ENCODE data around the gene NSUN3.

Gene NSUN3

DNA sequence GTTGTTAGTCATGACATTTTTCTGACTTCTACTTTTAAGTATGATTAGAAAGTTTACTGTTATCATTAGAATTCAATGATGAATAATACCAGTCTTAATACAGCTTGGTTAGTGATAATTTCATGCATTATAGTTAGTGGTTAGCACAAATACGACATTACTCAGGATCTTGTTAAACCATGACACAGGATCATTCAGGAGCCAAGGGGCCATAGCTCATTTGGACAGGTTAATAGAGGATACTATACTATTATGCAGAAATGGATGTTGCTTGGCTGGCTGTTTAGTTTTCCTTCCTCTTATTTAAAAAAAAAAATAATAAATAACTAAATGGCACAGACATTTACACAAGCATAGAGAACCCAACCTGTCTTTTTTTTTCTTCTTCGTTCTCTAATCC is 55.5 kb downstream of the NSUN3 start:
- Histone ChIP-seq H3K4me1 (ENCODE audit: insufficient read depth, low read length) (no peaks in the 10 kb centered on the region), H3K4me3 (ENCODE audit: low read depth in 1 of 2, low read length in 2 of 2) (no peak overlapping the region), H3K36me3 (ENCODE audit: insufficient read depth, low read length) (peaks cover 5% of the 10 kb centered on the region), H4K20me1 (ENCODE audit: insufficient read depth, low read length) (no peaks in the 10 kb centered on the region), H3K4me2 (ENCODE audit: insufficient read depth, low read length) (no peak overlapping the region), H3K9ac (ENCODE audit: low read depth, low read length) (no peak overlapping the region), H3K79me2 (ENCODE audit: insufficient read depth, low read length) (no peaks in the 10 kb centered on the region; the same call in 1 of the 2 replicates), H3K27ac (ENCODE audit: low read length) (no peak overlapping the region), H2AFZ (ENCODE audit: low read depth, low read length) (no peak overlapping the region), H3K27me3 (ENCODE audit: insufficient read depth, low read length, poor library complexity) (no peaks in the 10 kb centered on the region), H3K9me3 (ENCODE audit: insufficient read depth, low read length, severe bottlenecking) (no peaks in the 10 kb centered on the region)
- ATAC-seq (ENCODE audit: insufficient read depth, low read depth) (no peak), DNase-seq (no peak)
- TF ChIP-seq CTCF (IDR thresholded peaks at IDR 0.05; ENCODE audit: borderline replicate concordance, extremely low read depth, low read length, poor library complexity, severe bottlenecking): no peak

GRCh38 chr3:94121161-94121560 is 58.3 kb downstream of the NSUN3 start:
- ATAC-seq (ENCODE audit: insufficient read depth, low read depth) (no peak), DNase-seq (no peak)
- TF ChIP-seq CTCF (IDR thresholded peaks at IDR 0.05; ENCODE audit: borderline replicate concordance, extremely low read depth, low read length, poor library complexity, severe bottlenecking) (no peak), EZH2 (IDR thresholded peaks at IDR 0.05; ENCODE audit: borderline replicate concordance, low read depth, low read length, severe bottlenecking) (no peak)
- Histone ChIP-seq H4K20me1 (ENCODE audit: insufficient read depth, low read length) (no peaks in the 10 kb centered on the region), H3K79me2 (ENCODE audit: insufficient read depth, low read length) (no peaks in the 10 kb centered on the region; the same call in 1 of the 2 replicates), H3K36me3 (ENCODE audit: insufficient read depth, low read length) (peaks cover 10% of the 10 kb centered on the region), H3K27ac (ENCODE audit: low read length) (no peak overlapping the region), H2AFZ (ENCODE audit: low read depth, low read length) (no peak overlapping the region), H3K9me3 (ENCODE audit: insufficient read depth, low read length, severe bottlenecking) (no peaks in the 10 kb centered on the region), H3K4me2 (ENCODE audit: insufficient read depth, low read length) (no peak overlapping the region), H3K4me1 (ENCODE audit: insufficient read depth, low read length) (no peaks in the 10 kb centered on the region), H3K4me3 (ENCODE audit: low read depth in 1 of 2, low read length in 2 of 2) (no peak overlapping the region), H3K27me3 (ENCODE audit: insufficient read depth, low read length, poor library complexity) (no peaks in the 10 kb centered on the region), H3K9ac (ENCODE audit: low read depth, low read length) (no peak overlapping the region)

DNA sequence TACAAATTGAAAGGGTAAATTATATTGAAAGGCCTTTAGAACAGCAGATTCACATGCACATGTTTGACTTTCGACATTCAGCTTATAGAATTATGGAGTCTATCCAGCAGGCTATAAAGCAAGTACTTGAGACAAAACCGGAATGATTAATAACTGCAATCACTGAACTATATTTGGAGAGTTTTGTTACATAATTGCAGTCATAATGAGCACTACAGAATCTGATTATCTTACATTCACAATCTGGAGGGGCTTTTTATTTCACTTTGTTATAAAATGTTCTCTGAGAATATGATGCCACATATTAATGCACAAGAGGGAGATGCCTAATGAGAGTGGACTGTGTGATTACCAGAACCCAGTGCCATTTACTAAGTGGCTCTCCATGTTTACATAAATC is 64.3 kb downstream of the NSUN3 start:
- ATAC-seq (ENCODE audit: insufficient read depth, low read depth) (no peak), DNase-seq (no peak)
- H3K27ac ChIP-seq (ENCODE audit: low read length): no peak overlapping the region
- H2AFZ ChIP-seq (ENCODE audit: low read depth, low read length): no peak overlapping the region
- no peaks in the 10 kb centered on the region for H4K20me1 ChIP-seq (ENCODE audit: insufficient read depth, low read length)
- H3K27me3 ChIP-seq (ENCODE audit: insufficient read depth, low read length, poor library complexity): no peaks in the 10 kb centered on the region
- H3K9me3 ChIP-seq (ENCODE audit: insufficient read depth, low read length, severe bottlenecking): no peaks in the 10 kb centered on the region
- H3K79me2 ChIP-seq (ENCODE audit: insufficient read depth, low read length): no peaks in the 10 kb centered on the region
- H3K9ac ChIP-seq (ENCODE audit: low read depth, low read length): no peak overlapping the region
- no peak overlapping the region for H3K4me3 ChIP-seq (ENCODE audit: low read depth in 1 of 2, low read length in 2 of 2)
- H3K4me1 ChIP-seq (ENCODE audit: insufficient read depth, low read length): no peaks in the 10 kb centered on the region
- no peak overlapping the region for H3K4me2 ChIP-seq (ENCODE audit: insufficient read depth, low read length)
- H3K36me3 ChIP-seq (ENCODE audit: insufficient read depth, low read length): peaks cover 14% of the 10 kb centered on the region; the same call in 1 of the 2 replicates
- TF ChIP-seq CTCF (IDR thresholded peaks at IDR 0.05; ENCODE audit: borderline replicate concordance, extremely low read depth, low read length, poor library complexity, severe bottlenecking) (no peak), EZH2 (IDR thresholded peaks at IDR 0.05; ENCODE audit: borderline replicate concordance, low read depth, low read length, severe bottlenecking) (no peak)

GRCh38 chr3:94130690-94131089 is 67.8 kb downstream of the NSUN3 start:
- H3K9me3 ChIP-seq (ENCODE audit: insufficient read depth, low read length, severe bottlenecking): no peaks in the 10 kb centered on the region
- DNase-seq (no peak), ATAC-seq (ENCODE audit: insufficient read depth, low read depth) (no peak)
- H2AFZ ChIP-seq (ENCODE audit: low read depth, low read length): no peak overlapping the region
- H3K4me1 ChIP-seq (ENCODE audit: insufficient read depth, low read length): no peaks in the 10 kb centered on the region
- peaks cover 11% of the 10 kb centered on the region; the same call in 1 of the 2 replicates for H3K36me3 ChIP-seq (ENCODE audit: insufficient read depth, low read length)
- no peak overlapping the region for H3K4me3 ChIP-seq (ENCODE audit: low read depth in 1 of 2, low read length in 2 of 2)
- H4K20me1 ChIP-seq (ENCODE audit: insufficient read depth, low read length): no peaks in the 10 kb centered on the region
- H3K27me3 ChIP-seq (ENCODE audit: insufficient read depth, low read length, poor library complexity): no peaks in the 10 kb centered on the region
- no peak overlapping the region for H3K27ac ChIP-seq (ENCODE audit: low read length)
- H3K79me2 ChIP-seq (ENCODE audit: insufficient read depth, low read length): no peaks in the 10 kb centered on the region
- H3K4me2 ChIP-seq (ENCODE audit: insufficient read depth, low read length): no peak overlapping the region
- no peak for TF ChIP-seq CTCF (IDR thresholded peaks at IDR 0.05; ENCODE audit: borderline replicate concordance, extremely low read depth, low read length, poor library complexity, severe bottlenecking)
- TF ChIP-seq EZH2 (IDR thresholded peaks at IDR 0.05; ENCODE audit: borderline replicate concordance, low read depth, low read length, severe bottlenecking): no peak
- H3K9ac ChIP-seq (ENCODE audit: low read depth, low read length): no peak overlapping the region

All from DND-41 (cell line).